Urinary bladder (tissue), 4 donors: ENCODE data around the gene TMEM273. TPM values are rescaled to one million over a fixed set of nuclear protein-coding genes. Genes with fewer than 3 reads are reported as not detected.
"Not testable (repeated sequence)": the region's sequence is repeated elsewhere in the genome, so short reads cannot be mapped to it uniquely, and the experiment has no call there.

Experiments
- DNase-seq: peaks from one replicate; pipeline ENCODE4 v3.0.0-alpha.2; 2015; ENCODE audit errors: extremely low spot score
- H3K27ac ChIP-seq: one replicate; pipeline ENCODE4 v1.5.1; 2013; ENCODE audit warnings: low read depth, mild to moderate bottlenecking, moderate library complexity
- H3K36me3 ChIP-seq: one replicate; pipeline ENCODE4 v1.6.1; 2013; ENCODE audit warnings: mild to moderate bottlenecking, moderate library complexity; ENCODE audit not compliant: insufficient read depth
- H3K4me1 ChIP-seq: one replicate; pipeline ENCODE4 v1.6.1; 2013; ENCODE audit warnings: mild to moderate bottlenecking, moderate library complexity; ENCODE audit not compliant: insufficient read depth
- H3K4me3 ChIP-seq: one replicate; pipeline ENCODE4 v1.5.1; 2013; ENCODE audit warnings: low read depth, low read length
- WGBS: extraction: QIAGEN DNeasy Blood & Tissue Kit; methylation state at CpG from one replicate; pipeline ENCODE4 v1.1.7; 2013; 5-methylcytosine and 5-hydroxymethylcytosine counted together
- polyA plus RNA-seq: library from polyadenylated mRNA; stranded (reverse); fragments of 200-250 nt; gene quantifications from one replicate; pipeline ENCODE4 v1.2.3, GENCODE V29; 2013
- total RNA-seq: library from RNA; depleted of rRNA; stranded (reverse); fragments of >200 nt; gene quantifications from one replicate; pipeline ENCODE4 v1.2.3, GENCODE V29; 2014
- donor health status: healthy with polysubstance abuse.
- donor health status: healthy.

TMEM273 gene
- total and polyA plus RNA-seq, 2 donors = 14.4 to 27.3 TPM

DNA sequence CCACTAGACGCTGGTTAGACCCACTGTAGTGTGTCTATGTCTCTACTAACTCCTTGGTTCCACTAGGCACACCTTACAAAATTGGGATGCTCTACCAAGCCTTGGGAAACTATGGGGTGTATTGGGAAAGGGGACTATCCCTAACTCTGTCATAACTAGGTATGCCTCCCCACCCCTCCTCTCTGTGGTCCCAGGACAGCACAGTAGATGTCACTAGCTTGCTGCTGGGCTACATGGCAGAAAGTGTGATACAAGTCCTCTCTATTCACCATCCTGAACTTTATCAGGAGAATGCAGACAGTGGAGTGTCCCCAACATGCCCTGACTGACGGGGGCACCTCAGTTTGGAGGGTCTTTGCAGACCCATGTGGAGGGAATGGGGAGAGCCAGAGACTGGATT lies 30.3 kb upstream of the TMEM273 start:
- no peak for DNase-seq
- Histone ChIP-seq H3K4me1 (no peaks in the 10 kb centered on the region), H3K27ac (no peak overlapping the region), H3K4me3 (no peak overlapping the region), H3K36me3 (no peaks in the 10 kb centered on the region)
- 78% methylated on average over 2 of the region's 2 CpGs for WGBS

DNA sequence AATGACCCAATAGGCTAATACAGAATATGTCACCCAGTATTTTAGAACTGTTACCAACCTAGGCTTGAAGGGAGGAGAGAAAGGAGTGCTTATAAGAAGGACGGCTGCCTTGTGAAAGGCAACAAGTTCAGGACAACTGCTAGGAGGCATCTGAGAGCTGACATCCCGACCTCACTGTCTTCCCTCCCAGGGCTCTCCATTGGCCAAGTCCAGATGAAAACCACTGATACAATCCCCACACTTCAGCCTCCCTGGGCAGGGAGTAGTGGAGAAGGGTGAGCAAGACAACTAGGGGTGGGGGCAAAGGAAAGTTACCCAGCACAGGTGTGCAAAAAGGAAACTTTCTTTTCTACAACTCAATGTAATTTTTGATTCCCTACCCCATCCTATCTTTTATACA lies 29.5 kb upstream of the TMEM273 start:
- DNase-seq = no peak
- 58% methylated on average over 2 of the region's 2 CpGs for WGBS
- no peak overlapping the region for H3K27ac ChIP-seq
- no peak overlapping the region for H3K4me3 ChIP-seq
- H3K36me3 ChIP-seq = no peaks in the 10 kb centered on the region
- no peaks in the 10 kb centered on the region for H3K4me1 ChIP-seq

DNA sequence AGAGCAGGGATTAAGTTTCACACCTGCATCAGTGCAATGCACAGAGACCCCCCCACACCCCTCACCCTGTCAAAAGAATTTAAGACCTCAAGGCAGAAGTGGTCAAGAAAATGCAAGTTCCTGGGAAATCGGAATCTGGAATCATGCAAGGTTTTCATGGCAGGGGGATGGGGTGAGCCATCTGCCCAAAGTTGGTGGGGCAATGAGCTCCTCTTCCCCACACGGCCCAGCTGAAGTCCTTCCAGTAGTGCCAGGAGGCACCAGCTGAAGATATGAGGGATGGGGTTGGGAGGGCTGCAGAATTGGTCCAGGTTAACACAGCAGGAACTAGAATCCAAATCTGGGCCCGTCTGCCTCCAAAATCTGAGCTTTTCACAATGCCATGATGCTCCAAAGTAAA lies 25.0 kb upstream of the TMEM273 start:
- Histone ChIP-seq H3K4me3 (no peak overlapping the region), H3K4me1 (no peaks in the 10 kb centered on the region), H3K27ac (no peak overlapping the region), H3K36me3 (no peaks in the 10 kb centered on the region)
- DNase-seq = no peak
- 77% methylated on average over 3 of the region's 3 CpGs for WGBS

DNA sequence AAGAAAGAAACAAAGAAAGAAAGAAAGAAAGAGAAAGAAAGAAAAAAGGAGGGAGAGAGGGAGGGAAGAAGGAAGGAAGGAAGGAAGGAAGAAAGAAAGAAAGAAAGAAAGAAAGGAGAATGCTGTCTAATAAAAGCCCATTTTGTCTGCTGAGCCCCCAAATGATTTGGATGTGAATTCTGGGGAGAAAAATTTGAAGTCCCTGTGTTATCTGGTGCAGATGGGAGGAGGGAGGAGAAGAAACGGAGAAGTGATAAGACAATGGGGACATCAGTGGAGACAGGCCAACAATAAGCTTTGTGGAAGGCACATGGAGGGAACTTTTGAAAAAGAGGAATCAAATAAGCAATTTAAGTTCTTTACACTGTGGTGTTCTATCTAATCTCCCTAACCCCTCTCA lies 24.6 kb upstream of the TMEM273 start:
- no peak for DNase-seq
- no peaks in the 10 kb centered on the region for H3K4me1 ChIP-seq
- H3K4me3 ChIP-seq = no peak overlapping the region
- WGBS = 33% methylated on average over 1 of the region's 1 CpG
- H3K27ac ChIP-seq = no peak overlapping the region
- H3K36me3 ChIP-seq = no peaks in the 10 kb centered on the region

DNA sequence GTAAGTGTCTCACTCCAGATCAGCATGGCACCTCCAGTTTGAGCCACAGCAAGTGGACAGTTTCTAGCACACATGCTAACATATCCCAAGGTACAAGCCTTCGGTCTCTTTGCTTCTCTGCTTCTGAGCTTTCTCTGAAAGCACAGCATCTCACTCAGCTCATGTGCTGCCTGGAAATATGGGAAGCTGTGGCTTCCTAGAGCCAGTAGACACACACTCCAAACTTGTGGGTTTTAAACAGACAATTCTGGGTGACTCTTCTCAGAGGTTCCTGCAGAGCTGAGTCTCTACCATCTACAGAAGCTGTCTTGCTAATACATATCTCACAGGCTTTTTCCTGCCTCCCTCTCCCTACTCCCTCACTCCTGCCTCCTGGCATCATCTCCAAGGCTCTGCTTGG lies 23.9 kb upstream of the TMEM273 start:
- no peak overlapping the region for H3K4me3 ChIP-seq
- DNase-seq = no peak
- H3K4me1 ChIP-seq = no peaks in the 10 kb centered on the region
- H3K27ac ChIP-seq = no peak overlapping the region
- 94% methylated on average over 1 of the region's 1 CpG for WGBS
- H3K36me3 ChIP-seq = no peaks in the 10 kb centered on the region

DNA sequence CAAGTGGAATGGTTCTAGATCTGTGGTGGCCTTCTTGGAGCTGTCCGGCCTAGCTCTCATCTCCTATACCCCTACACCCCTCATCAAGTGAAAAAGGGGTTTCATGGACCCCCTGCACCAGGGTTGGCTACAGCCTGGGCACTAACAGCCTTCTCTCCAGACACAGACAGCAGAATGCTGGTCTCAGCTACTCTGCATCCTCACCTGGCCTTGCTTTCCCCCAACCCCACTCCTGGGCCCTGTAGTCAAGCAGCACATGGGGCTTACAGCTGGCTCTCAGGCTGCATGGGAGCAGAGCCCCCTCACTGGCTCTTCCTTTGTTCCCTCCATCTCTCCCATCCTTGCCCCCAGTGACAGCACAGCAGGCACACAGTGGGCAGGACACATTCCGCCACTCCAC lies 20.8 kb upstream of the TMEM273 start:
- 85% methylated on average over 2 of the region's 2 CpGs for WGBS
- H3K4me3 ChIP-seq = no peak overlapping the region

DNA sequence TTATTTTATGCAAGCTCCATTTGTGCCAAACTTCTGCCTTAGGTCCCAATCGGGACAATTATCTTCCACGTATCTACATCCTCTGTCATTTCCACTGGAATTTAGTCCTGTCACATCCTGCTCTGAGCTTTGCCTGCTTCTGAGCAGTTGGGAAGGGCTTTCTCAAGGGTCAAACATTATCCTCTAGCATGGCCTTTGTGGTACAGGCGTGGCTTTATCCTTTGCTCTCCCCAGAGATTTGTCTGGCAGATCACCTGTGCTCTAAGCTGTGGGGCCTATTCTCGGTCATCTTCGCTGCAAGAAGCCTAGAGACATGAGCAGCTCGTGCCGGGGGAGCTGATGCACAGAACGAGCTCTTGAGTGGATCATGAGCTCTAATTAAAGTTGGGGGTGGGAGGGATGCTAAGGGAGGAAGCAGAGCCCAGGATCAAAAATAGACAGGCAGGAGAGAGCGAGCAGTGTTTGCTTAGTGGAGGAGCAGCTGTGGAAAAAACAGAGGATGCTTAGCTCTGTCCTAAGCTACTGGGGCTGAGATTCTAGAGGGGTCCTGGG lies 19.8 kb upstream of the TMEM273 start:
- H3K4me3 ChIP-seq = no peak overlapping the region
- no peak for DNase-seq
- H3K36me3 ChIP-seq = no peaks in the 10 kb centered on the region
- H3K27ac ChIP-seq = no peak overlapping the region
- WGBS = 70% methylated on average over 9 of the region's 9 CpGs
- no peaks in the 10 kb centered on the region for H3K4me1 ChIP-seq

More for the DNA sequence above, 20.8 kb upstream of the TMEM273 start:
- no peaks in the 10 kb centered on the region for H3K4me1 ChIP-seq
- H3K36me3 ChIP-seq = no peaks in the 10 kb centered on the region
- no peak overlapping the region for H3K27ac ChIP-seq
- DNase-seq = no peak

DNA sequence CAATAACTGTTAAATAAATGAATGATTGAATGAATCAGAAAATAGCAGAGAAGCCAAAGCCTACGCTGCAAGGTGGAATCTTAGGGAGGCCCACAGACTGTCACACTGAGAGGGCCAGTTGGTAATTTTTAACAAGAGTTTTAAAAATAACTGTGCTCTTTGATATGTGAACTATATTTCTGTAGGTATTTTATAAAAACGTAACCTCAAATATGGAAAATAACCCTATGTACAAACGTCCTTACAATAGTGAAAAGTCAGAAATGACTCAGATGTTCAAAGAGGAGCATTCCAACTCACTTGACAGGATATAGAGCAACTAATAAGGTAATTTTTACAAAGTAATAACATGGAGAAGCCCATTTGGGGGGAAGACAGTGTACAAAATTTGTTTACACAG lies 18.9 kb upstream of the TMEM273 start:
- H3K27ac ChIP-seq = no peak overlapping the region
- no peaks in the 10 kb centered on the region for H3K4me1 ChIP-seq
- 82% methylated on average over 3 of the region's 3 CpGs for WGBS
- DNase-seq = no peak
- H3K36me3 ChIP-seq = no peaks in the 10 kb centered on the region
- H3K4me3 ChIP-seq = no peak overlapping the region

DNA sequence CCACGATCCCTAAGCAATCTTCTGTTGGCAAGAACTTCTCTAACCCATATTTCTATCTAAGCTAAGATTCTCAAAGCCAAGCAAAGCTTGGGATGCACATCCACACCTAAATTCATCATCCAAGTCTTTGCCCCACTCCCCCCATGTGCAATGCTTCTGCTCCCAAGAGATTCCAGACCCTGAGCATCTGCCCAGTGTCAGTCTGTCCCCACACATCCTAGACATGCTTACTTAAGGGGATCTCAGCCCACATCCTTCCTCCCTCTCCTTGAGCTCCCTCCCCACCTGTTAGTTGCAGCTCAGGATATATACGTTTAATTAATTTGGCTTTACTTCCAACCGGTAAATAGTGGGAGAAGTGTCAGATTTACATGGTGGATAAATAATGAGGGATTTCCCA lies 17.0 kb upstream of the TMEM273 start:
- Histone ChIP-seq H3K4me3 (no peak overlapping the region), H3K4me1 (no peaks in the 10 kb centered on the region), H3K36me3 (no peaks in the 10 kb centered on the region), H3K27ac (no peak overlapping the region)
- WGBS = 76% methylated on average over 3 of the region's 3 CpGs
- no peak for DNase-seq

DNA sequence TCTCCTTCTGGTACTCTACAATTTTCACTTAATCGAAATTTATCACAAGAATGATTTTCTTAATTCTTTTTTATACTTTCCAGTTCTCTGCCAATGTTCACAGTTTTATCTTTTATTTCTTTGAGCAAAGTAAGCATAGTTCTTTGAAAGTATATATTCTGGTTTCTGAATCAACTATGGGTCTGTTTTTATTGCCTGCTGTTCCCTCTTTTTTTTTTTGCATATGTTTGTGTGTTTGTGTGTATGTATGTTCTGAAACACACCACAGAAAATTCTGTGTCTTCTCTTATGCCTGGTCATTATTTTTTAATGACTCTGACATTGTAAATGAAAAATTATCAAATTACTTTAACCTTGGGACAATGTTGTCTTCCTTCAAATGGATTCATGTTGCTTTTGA lies 15.9 kb upstream of the TMEM273 start:
- Histone ChIP-seq H3K4me1 (no peaks in the 10 kb centered on the region), H3K27ac (no peak overlapping the region), H3K36me3 (no peaks in the 10 kb centered on the region), H3K4me3 (no peak overlapping the region)
- DNase-seq = no peak
- WGBS = 74% methylated on average over 1 of the region's 1 CpG

DNA sequence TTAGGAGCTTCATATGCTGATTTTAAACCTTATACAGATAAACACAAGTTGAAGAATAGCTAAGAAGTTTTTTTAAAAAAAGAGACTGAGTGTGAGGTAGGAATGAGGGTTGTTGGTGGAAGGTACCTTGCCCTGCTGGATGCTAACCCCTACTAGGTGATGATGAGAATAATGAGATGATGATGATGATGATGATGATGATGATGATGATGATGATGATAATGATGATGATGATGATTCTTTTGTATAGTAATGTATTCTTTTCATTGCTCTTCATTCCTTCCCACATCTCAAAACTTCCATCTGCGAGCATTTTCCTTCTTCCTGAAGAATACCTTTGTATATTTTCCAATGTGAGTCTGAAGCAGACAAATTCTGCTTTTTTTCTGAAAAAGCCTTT lies 14.1 kb upstream of the TMEM273 start:
- H3K4me3 ChIP-seq = no peak overlapping the region
- no peaks in the 10 kb centered on the region for H3K4me1 ChIP-seq
- WGBS = 94% methylated on average over 1 of the region's 1 CpG
- no peaks in the 10 kb centered on the region for H3K36me3 ChIP-seq
- H3K27ac ChIP-seq = no peak overlapping the region
- no peak for DNase-seq

DNA sequence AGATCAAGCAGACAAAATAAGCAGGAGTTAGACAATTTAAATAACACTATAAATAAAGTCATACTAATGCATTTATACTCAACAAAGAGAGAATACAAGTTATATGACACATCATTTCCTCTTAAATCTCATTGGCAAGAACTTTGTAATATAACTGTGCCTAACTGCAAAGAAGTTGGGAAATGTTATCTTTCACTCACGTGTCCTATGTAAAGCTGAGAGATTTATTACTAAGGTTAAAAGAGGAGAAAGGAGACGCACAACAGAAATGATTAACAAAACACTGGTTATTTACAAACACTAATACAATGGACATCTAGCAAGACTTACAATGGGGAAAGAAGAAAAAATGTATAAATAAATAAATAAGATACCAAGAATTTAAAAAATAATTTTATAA lies 12.7 kb upstream of the TMEM273 start:
- H3K27ac ChIP-seq = no peak overlapping the region
- WGBS = 28% methylated on average over 2 of the region's 2 CpGs

DNA sequence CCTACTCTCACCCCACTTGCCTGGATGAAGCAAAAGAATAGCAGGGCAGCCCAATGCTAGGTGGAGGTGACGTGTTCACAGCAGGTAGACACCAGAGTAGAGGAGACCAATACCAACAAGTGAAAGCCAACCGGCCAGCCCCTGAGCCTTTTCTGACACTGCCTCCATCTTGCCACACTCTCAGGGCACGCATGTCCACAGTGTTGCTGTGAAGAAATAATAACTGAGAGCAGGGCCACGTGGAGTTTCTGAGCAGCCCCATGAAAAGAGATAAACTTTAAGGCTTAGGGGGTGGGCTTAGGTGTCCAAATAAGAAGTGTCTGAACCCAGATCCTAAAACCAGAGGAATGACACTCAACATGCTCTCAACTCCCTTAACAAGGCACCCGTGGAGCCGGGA lies 9.0 kb upstream of the TMEM273 start:
- no peak for DNase-seq
- 88% methylated on average over 6 of the region's 6 CpGs for WGBS
- Histone ChIP-seq H3K4me3 (no peak overlapping the region), H3K4me1 (peaks cover 1% of the 10 kb centered on the region), H3K36me3 (no peaks in the 10 kb centered on the region), H3K27ac (no peak overlapping the region)

More for the DNA sequence above, 12.7 kb upstream of the TMEM273 start:
- no peak for DNase-seq
- Histone ChIP-seq H3K36me3 (no peaks in the 10 kb centered on the region), H3K4me1 (no peaks in the 10 kb centered on the region), H3K4me3 (no peak overlapping the region)

DNA sequence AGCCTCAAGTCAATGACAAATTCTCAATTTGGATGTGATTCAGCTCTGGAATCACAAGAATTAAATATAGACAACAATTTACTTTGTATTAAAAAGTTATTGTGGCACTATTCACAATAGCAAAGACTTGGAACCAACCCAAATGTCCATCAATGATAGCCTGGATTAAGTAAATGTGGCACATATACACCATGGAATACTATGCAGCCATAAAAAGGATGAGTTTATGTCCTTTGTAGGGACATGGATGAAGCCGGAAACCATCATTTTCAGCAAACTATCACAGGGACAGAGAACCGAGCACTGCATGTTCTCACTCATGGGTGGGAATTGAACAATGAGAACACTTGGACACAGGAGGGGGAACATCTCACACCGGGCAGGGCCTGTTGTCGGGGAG lies 7.7 kb upstream of the TMEM273 start:
- H3K4me1 ChIP-seq, DNase-seq, H3K36me3 ChIP-seq, H3K4me3 ChIP-seq, H3K27ac ChIP-seq: not testable (repeated sequence)
- 96% methylated on average over 4 of the region's 4 CpGs for WGBS
